SK-N-MC (cell line): ENCODE data around the gene SPON2.

ENCODE experiments used
- EZH2 ChIP-seq: fragments of 200-600 bp; sonication (generic); IDR thresholded peaks from one replicate; pipeline ENCODE4 v1.6.1; 2017; ENCODE audit warnings: antibody characterized with exemption
- POLR2AphosphoS5 ChIP-seq: IDR thresholded peaks from 2 replicates; pipeline ENCODE4 v1.6.1; 2012; ENCODE audit warnings: mild to moderate bottlenecking, low read depth, low read length, borderline replicate concordance

- TF ChIP-seq POLR2AphosphoS5 (no peak), EZH2 (no peak)
These were observed 21.9 kb upstream of the SPON2 start for GRCh38 chr4:1194010-1194900.
